Mesodermal cell (in vitro differentiated cells): Measurements from ENCODE around the gene DAPK1.
"Not testable (repeated sequence)": the region's sequence is repeated elsewhere in the genome, so short reads cannot be mapped to it uniquely, and the experiment has no call there.

Experiments used
- H3K27ac ChIP-seq: 2 replicates; pipeline ENCODE4 v1.7.0; 2013; ENCODE audit warnings: mild to moderate bottlenecking, low read depth, low read length, moderate library complexity; ENCODE audit not compliant: severe bottlenecking
- H3K36me3 ChIP-seq: 2 replicates; pipeline ENCODE4 v1.7.1; 2013; ENCODE audit warnings: mild to moderate bottlenecking, low read length, moderate library complexity; ENCODE audit not compliant: control insufficient read depth, insufficient read depth
- H3K4me1 ChIP-seq: one replicate; pipeline ENCODE4 v1.7.1; 2013; ENCODE audit warnings: mild to moderate bottlenecking, low read length; ENCODE audit not compliant: insufficient read depth, control insufficient read depth, poor library complexity, severe bottlenecking
- H3K4me3 ChIP-seq: 2 replicates; pipeline ENCODE4 v1.7.0; 2013; ENCODE audit warnings: low read length, control low read depth, mild to moderate bottlenecking; ENCODE audit not compliant: insufficient read depth, poor library complexity, severe bottlenecking; ENCODE audit errors: extremely low read depth
- H3K9me3 ChIP-seq: 2 replicates; pipeline ENCODE4 v1.7.1; 2013; ENCODE audit warnings: mild to moderate bottlenecking, low read length, moderate library complexity; ENCODE audit not compliant: control insufficient read depth
- WGBS, 2 experiments: methylation state at CpG; one replicate each; pipeline ENCODE4 v1.1.5; 2013; ENCODE audit warnings: missing lambda C conversion rate in 2 of 2; ENCODE audit not compliant: insufficient coverage in 2 of 2; 5-methylcytosine and 5-hydroxymethylcytosine counted together

The DAPK1 gene

GRCh38 chr9:87741891-87742290 lies 244.2 kb downstream of the DAPK1 start:
- Histone ChIP-seq H3K4me3 (no peak overlapping the region), H3K27ac (no peak overlapping the region), H3K4me1 (no peaks in the 10 kb centered on the region), H3K9me3 (no peaks in the 10 kb centered on the region), H3K36me3 (no peaks in the 10 kb centered on the region)
- 86 to 89% methylated on average over 4 of the region's 5 CpGs for WGBS, 2 experiments

GRCh38 chr9:87742813-87743428 lies 245.3 kb downstream of the DAPK1 start:
- Histone ChIP-seq H3K4me3 (no peak overlapping the region), H3K36me3 (no peaks in the 10 kb centered on the region), H3K27ac (no peak overlapping the region), H3K9me3 (no peaks in the 10 kb centered on the region), H3K4me1 (no peaks in the 10 kb centered on the region)
- 81 to 86% methylated on average over 2 to 3 of the region's 3 CpGs for WGBS, 2 experiments

GRCh38 chr9:87744247-87744646 lies 246.6 kb downstream of the DAPK1 start:
- not testable (repeated sequence) for H3K36me3 ChIP-seq, H3K4me3 ChIP-seq, H3K27ac ChIP-seq, H3K9me3 ChIP-seq, H3K4me1 ChIP-seq
- WGBS, 2 experiments, result no CpG with 5 or more reads among the region's 7 CpGs

GRCh38 chr9:87746186-87746585 lies 248.5 kb downstream of the DAPK1 start:
- Histone ChIP-seq H3K4me1 (no peaks in the 10 kb centered on the region), H3K4me3 (no peak overlapping the region), H3K27ac (no peak overlapping the region), H3K9me3 (no peaks in the 10 kb centered on the region), H3K36me3 (no peaks in the 10 kb centered on the region)
- 83 to 100% methylated on average over 1 of the region's 4 CpGs for WGBS, 2 experiments

GRCh38 chr9:87748881-87749280 lies 251.2 kb downstream of the DAPK1 start:
- Histone ChIP-seq H3K4me1 (no peaks in the 10 kb centered on the region), H3K9me3 (peaks cover 3% of the 10 kb centered on the region), H3K36me3 (no peaks in the 10 kb centered on the region), H3K27ac (no peak overlapping the region), H3K4me3 (no peak overlapping the region)
- WGBS, 2 experiments, result no CpG with 5 or more reads among the region's 1 CpG

- no peak overlapping the region for H3K27ac ChIP-seq
- peaks cover 7% of the 10 kb centered on the region for H3K9me3 ChIP-seq
- no CpG with 5 or more reads among the region's 5 CpGs for WGBS, 2 experiments
- no peaks in the 10 kb centered on the region for H3K36me3 ChIP-seq
- H3K4me1 ChIP-seq, result no peaks in the 10 kb centered on the region
- H3K4me3 ChIP-seq, result no peak overlapping the region
Measured at GRCh38 chr9:87749335-87750035, 251.8 kb downstream of the DAPK1 start.

GRCh38 chr9:87750726-87751125 lies 253.1 kb downstream of the DAPK1 start:
- H3K9me3 ChIP-seq, result peaks cover 7% of the 10 kb centered on the region
- H3K4me3 ChIP-seq, result no peak overlapping the region
- 73 to 86% methylated on average over 2 of the region's 2 CpGs for WGBS, 2 experiments
- H3K27ac ChIP-seq, result no peak overlapping the region
- no peaks in the 10 kb centered on the region for H3K36me3 ChIP-seq
- H3K4me1 ChIP-seq, result no peaks in the 10 kb centered on the region

- Histone ChIP-seq H3K9me3 (peaks cover 7% of the 10 kb centered on the region), H3K27ac (no peak overlapping the region), H3K4me3 (no peak overlapping the region), H3K4me1 (no peaks in the 10 kb centered on the region), H3K36me3 (no peaks in the 10 kb centered on the region)
- 83% methylated on average over 1 of the region's 3 CpGs; no CpG with 5 or more reads in 1 of the 2 experiments for WGBS, 2 experiments
Measured at GRCh38 chr9:87751423-87751822, 253.8 kb downstream of the DAPK1 start.

- H3K9me3 ChIP-seq, result peaks cover 7% of the 10 kb centered on the region
- 100% methylated on average over 1 of the region's 4 CpGs; no CpG with 5 or more reads in 1 of the 2 experiments for WGBS, 2 experiments
Measured at GRCh38 chr9:87751868-87752267, 254.2 kb downstream of the DAPK1 start.

GRCh38 chr9:87753313-87753712 lies 255.6 kb downstream of the DAPK1 start:
- Histone ChIP-seq H3K4me1 (no peaks in the 10 kb centered on the region), H3K36me3 (no peaks in the 10 kb centered on the region), H3K27ac (no peak overlapping the region), H3K9me3 (peaks cover 7% of the 10 kb centered on the region), H3K4me3 (no peak overlapping the region)
- 0 to 38% methylated on average over 1 of the region's 2 CpGs for WGBS, 2 experiments

More at GRCh38 chr9:87751868-87752267, 254.2 kb downstream of the DAPK1 start:
- Histone ChIP-seq H3K4me3 (no peak overlapping the region), H3K4me1 (no peaks in the 10 kb centered on the region), H3K36me3 (no peaks in the 10 kb centered on the region), H3K27ac (no peak overlapping the region)
